Right renal pelvis (tissue), 4 donors: ENCODE data around the gene SLC18A2. TPM values are rescaled to one million over a fixed set of nuclear protein-coding genes. Genes with fewer than 3 reads are reported as not detected.

ENCODE experiments used
- DNase-seq, 4 donors: peaks; one replicate each; pipeline ENCODE4 v3.0.0-alpha.2; 2013; ENCODE audit warnings: low read depth in 4 of 4, low spot score in 3 of 4, missing footprints in 1 of 4
- polyA plus RNA-seq, 4 donors: library from polyadenylated mRNA; unstranded; fragments of 120-200 nt; gene quantifications; one replicate each; pipeline ENCODE4 v1.2.1, GENCODE V29; 2013; ENCODE audit not compliant: insufficient read length in 4 of 4

The SLC18A2 gene
- polyA plus RNA-seq, 4 donors = 1.1 to 1.6 (median 1.4) TPM

GRCh38 chr10:117306674-117307073, 65.8 kb downstream of the SLC18A2 start:
- DNase-seq = no peak

- DNase-seq = no peak
Observed at GRCh38 chr10:117311261-117311660, 70.3 kb downstream of the SLC18A2 start.

DNA sequence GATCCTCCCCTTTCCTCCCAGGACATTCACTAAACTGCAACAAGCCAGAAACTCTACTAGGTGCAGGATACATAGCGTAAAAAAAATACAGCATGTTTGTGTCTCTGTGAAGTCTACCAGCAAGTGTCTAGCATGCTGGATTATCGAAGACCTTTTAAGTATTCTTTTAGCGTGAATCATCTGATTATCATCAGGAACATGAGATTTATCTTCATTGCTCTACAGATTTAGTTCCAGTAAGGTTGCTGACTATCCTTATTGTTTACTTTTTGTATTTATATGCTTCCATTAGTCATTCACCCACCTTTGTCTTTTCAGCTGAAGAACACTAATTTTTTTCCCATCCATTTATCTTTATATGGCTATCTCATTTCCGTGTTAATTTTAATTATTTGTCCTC, 71.5 kb downstream of the SLC18A2 start:
- no peak for DNase-seq

DNA sequence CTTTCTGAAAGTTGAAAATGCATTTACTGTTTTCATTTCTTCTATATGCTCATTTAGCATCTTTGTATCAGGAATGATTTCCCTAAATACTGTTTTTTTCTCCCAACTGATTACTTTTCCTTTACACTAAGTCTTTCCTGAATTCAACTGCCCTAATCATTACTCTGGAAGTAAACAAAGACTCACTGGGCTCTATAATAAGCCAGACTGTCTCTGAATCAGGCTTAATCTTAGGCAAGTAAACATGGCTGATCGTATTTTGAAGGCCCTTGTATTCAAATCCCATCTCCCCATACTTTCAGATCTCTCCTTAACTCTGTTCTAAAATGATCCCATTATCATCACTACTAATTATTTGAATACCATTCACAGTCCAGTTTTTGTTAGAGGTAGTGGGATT, 72.7 kb downstream of the SLC18A2 start:
- DNase-seq = no peak

DNA sequence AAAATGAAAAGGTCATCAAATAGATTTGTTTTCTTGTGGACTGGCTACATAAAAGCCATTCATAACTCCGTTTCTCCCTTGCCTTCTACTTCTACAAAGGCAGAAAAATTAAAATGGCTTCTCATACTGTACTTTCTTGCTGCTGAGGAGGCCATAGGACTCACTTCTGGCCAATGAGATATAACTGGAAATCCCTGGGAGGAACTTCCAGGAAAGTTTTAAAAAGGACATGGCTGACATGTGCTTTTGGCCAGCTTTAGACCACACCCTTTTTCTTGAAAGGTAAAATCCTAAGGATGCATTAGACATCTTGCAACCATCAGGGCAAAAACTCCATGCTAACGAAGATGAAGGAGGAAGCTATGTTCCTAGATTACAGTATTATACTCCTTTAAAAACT, 75.8 kb downstream of the SLC18A2 start:
- no peak for DNase-seq

GRCh38 chr10:117318909-117319308, 78.0 kb downstream of the SLC18A2 start:
- no peak for DNase-seq

- no peak for DNase-seq
Observed at GRCh38 chr10:117320050-117320665, 79.2 kb downstream of the SLC18A2 start.

DNA sequence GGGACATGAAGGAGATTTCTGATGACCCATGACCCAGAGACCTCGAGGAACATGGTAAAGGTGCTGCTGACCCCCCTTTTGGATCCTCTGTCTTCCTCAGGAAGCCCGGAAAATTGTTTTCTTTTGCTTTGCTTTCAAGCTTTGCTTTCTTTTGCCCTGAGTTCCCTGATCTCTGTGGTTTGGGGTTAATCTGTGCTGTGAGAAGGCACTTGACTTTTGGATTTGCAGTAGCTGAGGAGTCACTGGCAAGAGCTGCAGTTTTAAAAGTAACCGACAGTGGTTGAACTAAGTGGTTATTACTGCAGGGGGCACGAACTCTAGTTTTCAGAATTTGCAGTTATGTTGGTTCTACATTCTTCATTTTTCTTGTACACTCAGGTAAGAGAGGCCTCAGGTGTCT, 81.3 kb downstream of the SLC18A2 start:
- DNase-seq = no peak

GRCh38 chr10:117324367-117324766, 83.5 kb downstream of the SLC18A2 start:
- no peak for DNase-seq

DNA sequence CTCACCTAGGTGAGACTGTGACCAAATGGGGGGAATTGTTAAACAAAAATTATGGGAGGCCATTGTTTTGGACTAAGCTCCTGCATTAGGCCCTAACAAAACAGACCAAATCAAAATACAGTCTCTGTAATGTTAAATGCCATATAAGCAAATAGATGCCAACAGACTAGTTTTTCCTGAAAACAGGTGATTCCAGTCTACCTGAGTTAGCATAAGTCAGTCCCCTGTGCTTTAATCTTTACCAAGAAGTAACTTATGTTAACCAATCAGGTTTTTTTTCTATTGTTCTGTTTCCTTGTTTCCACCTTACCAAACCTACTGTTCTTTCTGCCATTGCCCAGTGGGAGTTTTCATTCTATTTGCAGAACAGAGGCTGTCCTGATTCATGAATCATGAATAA, 86.3 kb downstream of the SLC18A2 start:
- no peak for DNase-seq

Other genes with a start within 250 kb of the SLC18A2 start
- 10 to 100 TPM; 19.8 to 27.8 (median 25.0) TPM for gene SHTN1, start 235.9 kb upstream of the SLC18A2 start, polyA plus RNA-seq
- under 1 TPM in 1 of 4 donors, not detected in 3; 0.01 TPM for gene VAX1, start 102.8 kb upstream of the SLC18A2 start, polyA plus RNA-seq
- gene KCNK18, start 43.6 kb upstream of the SLC18A2 start, polyA plus RNA-seq = not detected
- gene PDZD8, start 134.3 kb downstream of the SLC18A2 start, polyA plus RNA-seq = 10 to 100 TPM; 34.0 to 41.0 (median 37.7) TPM